PC-9 (cell line): ENCODE results near the gene EYS. TPM values are rescaled to one million over a fixed set of nuclear protein-coding genes. Genes with fewer than 3 reads are reported as not detected.

ENCODE experiments used
- BruUV-seq: library from RNA; stranded (reverse); fragments of 400-500 nt; replicated peaks from 2 replicates; lab custom pipeline; 2021; lab: Mats Ljungman, UMichigan
- CTCF ChIA-PET: fragments of 300-600 bp; sonication (Branson Sonifier 250); formaldehyde crosslinking; loops from one replicate; lab custom pipeline; 2022; ENCODE audit warnings: antibody characterized with exemption; lab: Charles Lee
- POLR2A ChIA-PET: fragments of 300-600 bp; sonication (Branson Sonifier 250); formaldehyde crosslinking; loops from one replicate; lab custom pipeline; 2022; ENCODE audit warnings: antibody characterized with exemption; ENCODE audit not compliant: unreplicated experiment; lab: Charles Lee
- DNase-seq, 2 experiments: peaks; one replicate each; pipeline versions ENCODE4 v3.0.0 to v3.0.0-alpha.2; 2015 to 2022; ENCODE audit warnings: mixed read lengths in 1 of 2
- H2AFZ ChIP-seq: fragments of 200-600 bp; sonication (generic); 2 replicates; pipeline ENCODE4 v1.8.1; 2017; ENCODE audit warnings: antibody characterized with exemption
- H3F3A ChIP-seq: fragments of 200-600 bp; sonication (generic); 2 replicates; pipeline ENCODE4 v1.8.1; 2017; ENCODE audit warnings: antibody characterized with exemption, mild to moderate bottlenecking, low read depth; ENCODE audit not compliant: insufficient read depth
- H3K27ac ChIP-seq: fragments of 200-600 bp; sonication (generic); 2 replicates; pipeline ENCODE4 v1.6.1; 2016; ENCODE audit warnings: mixed run types
- H3K27me3 ChIP-seq: fragments of 200-600 bp; sonication (generic); 2 replicates; pipeline ENCODE4 v1.6.1; 2016; ENCODE audit warnings: low read depth, mixed run types; ENCODE audit not compliant: insufficient read depth
- H3K36me3 ChIP-seq: fragments of 200-600 bp; sonication (generic); 2 replicates; pipeline ENCODE4 v1.6.1; 2016; ENCODE audit warnings: low read depth, mixed run types
- H3K4me1 ChIP-seq: fragments of 200-600 bp; sonication (generic); replicated peaks from 2 replicates; pipeline ENCODE4 v1.6.1; 2016; ENCODE audit warnings: mixed run types; ENCODE audit not compliant: insufficient read depth
- H3K4me2 ChIP-seq: fragments of 200-600 bp; sonication (generic); 2 replicates; pipeline ENCODE4 v1.6.1; 2017; ENCODE audit warnings: mixed run types
- H3K4me3 ChIP-seq: fragments of 200-600 bp; sonication (generic); 2 replicates; pipeline ENCODE4 v1.6.1; 2016; ENCODE audit warnings: mixed run types
- H3K79me2 ChIP-seq: fragments of 200-600 bp; sonication (generic); 2 replicates; pipeline ENCODE4 v1.6.1; 2017; ENCODE audit warnings: low read depth, mixed run types
- H3K9me2 ChIP-seq: fragments of 200-600 bp; sonication (generic); 2 replicates; pipeline ENCODE4 v1.8.1; 2017; ENCODE audit warnings: mild to moderate bottlenecking; ENCODE audit not compliant: insufficient read depth
- H3K9me3 ChIP-seq: fragments of 200-600 bp; sonication (generic); 2 replicates; pipeline ENCODE4 v1.8.1; 2016; ENCODE audit warnings: low read depth; ENCODE audit not compliant: insufficient read depth
- H4K20me1 ChIP-seq: fragments of 200-600 bp; sonication (generic); 2 replicates; pipeline ENCODE4 v1.8.1; 2017; ENCODE audit not compliant: insufficient read depth
- CTCF ChIP-seq: fragments of 200-600 bp; sonication (generic); conservative IDR thresholded peaks from 2 replicates; pipeline ENCODE4 v1.6.1; 2017; ENCODE audit warnings: mixed run types, antibody characterized with exemption, mild to moderate bottlenecking, moderate library complexity
- EZH2 ChIP-seq: fragments of 200-600 bp; sonication (generic); IDR thresholded peaks from 2 replicates; pipeline ENCODE4 v1.8.0; 2017; ENCODE audit warnings: antibody characterized with exemption, low read depth
- intact Hi-C: fragments of 100-400 bp; cut with micrococcal nuclease; formaldehyde crosslinking; loops from one replicate; pipeline ENCODE4 v1.10.0; 2022; ENCODE audit not compliant: unreplicated experiment
- total RNA-seq: library from RNA; stranded (reverse); gene quantifications from 2 replicates; pipeline ENCODE4 v1.2.3, GENCODE V29; 2021

The EYS gene
- total RNA-seq, 1 experiment from 2014 or later = not detected

- Histone ChIP-seq H3F3A (no peaks in the 10 kb centered on the region), H3K4me3 (no peak overlapping the region), H3K27ac (no peak overlapping the region), H3K4me2 (no peak overlapping the region), H3K27me3 (no peaks in the 10 kb centered on the region), H3K4me1 (no peaks in the 10 kb centered on the region), H2AFZ (no peak overlapping the region), H3K9me3 (no peaks in the 10 kb centered on the region), H3K36me3 (no peaks in the 10 kb centered on the region), H4K20me1 (no peaks in the 10 kb centered on the region), H3K79me2 (no peaks in the 10 kb centered on the region), H3K9me2 (no peaks in the 10 kb centered on the region)
- no peak for TF ChIP-seq CTCF
- no peak for TF ChIP-seq EZH2
- intact Hi-C loops = no loop called here
- no peak for DNase-seq
- BruUV-seq = no TSS peak
- ChIA-PET POLR2A (no interaction called here), CTCF (no interaction called here)
These were observed 593.4 kb downstream of the EYS start for GRCh38 chr6:65113581-65113980.

- Histone ChIP-seq H3K27ac (no peak overlapping the region), H3F3A (no peaks in the 10 kb centered on the region), H2AFZ (no peak overlapping the region), H3K9me3 (no peaks in the 10 kb centered on the region), H3K4me1 (no peaks in the 10 kb centered on the region), H3K36me3 (no peaks in the 10 kb centered on the region), H3K4me3 (no peak overlapping the region), H4K20me1 (no peaks in the 10 kb centered on the region), H3K79me2 (no peaks in the 10 kb centered on the region), H3K4me2 (no peak overlapping the region), H3K9me2 (no peaks in the 10 kb centered on the region), H3K27me3 (no peaks in the 10 kb centered on the region)
- BruUV-seq = no TSS peak
- intact Hi-C loops = no loop called here
- no peak for TF ChIP-seq CTCF
- TF ChIP-seq EZH2 = no peak
- DNase-seq = no peak
- ChIA-PET CTCF (no interaction called here), POLR2A (no interaction called here)
These were observed 594.6 kb downstream of the EYS start for GRCh38 chr6:65112435-65112834.

- no peaks in the 10 kb centered on the region for H3K4me1 ChIP-seq
- no peaks in the 10 kb centered on the region for H3K9me2 ChIP-seq
- no peaks in the 10 kb centered on the region for H3K79me2 ChIP-seq
- H3K4me3 ChIP-seq = no peak overlapping the region
- H3K27ac ChIP-seq = no peak overlapping the region
- H2AFZ ChIP-seq = no peak overlapping the region
- no TSS peak for BruUV-seq
- H3K4me2 ChIP-seq = no peak overlapping the region
- TF ChIP-seq EZH2 (no peak), CTCF (no peak)
- CTCF ChIA-PET = no interaction called here
- DNase-seq = no peak
- POLR2A ChIA-PET = no interaction called here
- H3F3A ChIP-seq = no peaks in the 10 kb centered on the region
- no peaks in the 10 kb centered on the region for H3K36me3 ChIP-seq
- intact Hi-C loops = no loop called here
- no peaks in the 10 kb centered on the region for H3K27me3 ChIP-seq
- no peaks in the 10 kb centered on the region for H3K9me3 ChIP-seq
- H4K20me1 ChIP-seq = no peaks in the 10 kb centered on the region
These were observed 597.0 kb downstream of the EYS start for GRCh38 chr6:65110031-65110430.
